Astrocyte (in vitro differentiated cells and primary cell): ENCODE data around the gene UBE2L6. TPM values are rescaled to one million over a fixed set of nuclear protein-coding genes. Genes with fewer than 3 reads are reported as not detected.

Experiments used
- DNase-seq: peaks from one replicate; pipeline ENCODE4 v3.0.0-alpha.2; 2010; ENCODE audit warnings: low read depth
- FAIRE-seq: peaks from 2 replicates; lab custom pipeline; 2011; peaks lifted over from hg19 to GRCh38; lab: Jason Lieb, UNC
- H2AFZ ChIP-seq: 2 replicates; pipeline ENCODE4 v1.6.0; 2012; ENCODE audit warnings: low read depth, low read length, inconsistent platforms
- H3K27ac ChIP-seq: 2 replicates; pipeline ENCODE4 v1.5.1; 2011; ENCODE audit warnings: low read depth, low read length, inconsistent platforms
- H3K27me3 ChIP-seq: 2 replicates; pipeline ENCODE4 v1.6.0; 2011; ENCODE audit warnings: low read length, inconsistent platforms; ENCODE audit not compliant: insufficient read depth
- H3K36me3 ChIP-seq: 2 replicates; pipeline ENCODE4 v1.5.1; 2011; ENCODE audit warnings: low read length, inconsistent platforms; ENCODE audit not compliant: insufficient read depth
- H3K4me1 ChIP-seq: 2 replicates; pipeline ENCODE4 v1.5.1; 2011; ENCODE audit warnings: low read length, inconsistent platforms; ENCODE audit not compliant: insufficient read depth
- H3K4me2 ChIP-seq: 2 replicates; pipeline ENCODE4 v1.6.0; 2012; ENCODE audit warnings: low read length, inconsistent platforms
- H3K4me3 ChIP-seq: 2 replicates; pipeline ENCODE4 v1.5.1; 2011; ENCODE audit warnings: low read depth, mild to moderate bottlenecking, low read length, inconsistent platforms; ENCODE audit not compliant: insufficient read depth
- H3K79me2 ChIP-seq: 2 replicates; pipeline ENCODE4 v1.6.0; 2012; ENCODE audit warnings: mild to moderate bottlenecking, low read length, inconsistent platforms; ENCODE audit not compliant: insufficient read depth
- H3K9ac ChIP-seq: 2 replicates; pipeline ENCODE4 v1.6.0; 2012; ENCODE audit warnings: mild to moderate bottlenecking, low read length, inconsistent platforms
- H3K9me3 ChIP-seq: 2 replicates; pipeline ENCODE4 v1.5.1; 2012; ENCODE audit warnings: low read depth, mild to moderate bottlenecking, low read length, inconsistent platforms; ENCODE audit not compliant: insufficient read depth
- H4K20me1 ChIP-seq: 2 replicates; pipeline ENCODE4 v1.6.0; 2012; ENCODE audit warnings: low read length, inconsistent platforms; ENCODE audit not compliant: insufficient read depth
- H3K27ac Mint-ChIP-seq: one replicate; pipeline ENCODE4 v1.8.0; 2021; ENCODE audit warnings: mild to moderate bottlenecking, mixed read lengths; ENCODE audit not compliant: unreplicated experiment
- H3K27me3 Mint-ChIP-seq: one replicate; pipeline ENCODE4 v1.8.0; 2021; ENCODE audit warnings: low read depth, mixed read lengths; ENCODE audit not compliant: unreplicated experiment
- H3K36me3 Mint-ChIP-seq: one replicate; pipeline ENCODE4 v1.8.0; 2021; ENCODE audit warnings: low read depth, mixed read lengths; ENCODE audit not compliant: unreplicated experiment
- H3K4me1 Mint-ChIP-seq: one replicate; pipeline ENCODE4 v1.8.0; 2021; ENCODE audit warnings: low read depth, mixed read lengths; ENCODE audit not compliant: unreplicated experiment
- H3K4me3 Mint-ChIP-seq: one replicate; pipeline ENCODE4 v1.8.0; 2021; ENCODE audit warnings: mild to moderate bottlenecking, moderate library complexity, mixed read lengths; ENCODE audit not compliant: unreplicated experiment
- H3K9me3 Mint-ChIP-seq: one replicate; pipeline ENCODE4 v1.8.0; 2021; ENCODE audit warnings: mild to moderate bottlenecking, mixed read lengths; ENCODE audit not compliant: unreplicated experiment
- EZH2 ChIP-seq: IDR thresholded peaks from 2 replicates; pipeline ENCODE4 v1.6.1; 2012; ENCODE audit warnings: mild to moderate bottlenecking, low read length, inconsistent platforms; ENCODE audit not compliant: insufficient read depth
- total RNA-seq: library from RNA; stranded (reverse); gene quantifications from 2 replicates; pipeline ENCODE4 v1.2.1, GENCODE V29; 2021
- TF ChIP-seq, protein P1 (sequence below): IDR thresholded peaks from 2 replicates; pipeline ENCODE4 v1.5.1; 2011; ENCODE audit warnings: low read depth, mild to moderate bottlenecking, inconsistent platforms, low read length, moderate library complexity; ENCODE audit not compliant: insufficient read depth

Gene UBE2L6
- total RNA-seq, 1 donor from 2014 or later = 159 TPM

- no peak for DNase-seq
Observed at GRCh38 chr11:57508341-57509170, 58.9 kb downstream of the UBE2L6 start.

DNA sequence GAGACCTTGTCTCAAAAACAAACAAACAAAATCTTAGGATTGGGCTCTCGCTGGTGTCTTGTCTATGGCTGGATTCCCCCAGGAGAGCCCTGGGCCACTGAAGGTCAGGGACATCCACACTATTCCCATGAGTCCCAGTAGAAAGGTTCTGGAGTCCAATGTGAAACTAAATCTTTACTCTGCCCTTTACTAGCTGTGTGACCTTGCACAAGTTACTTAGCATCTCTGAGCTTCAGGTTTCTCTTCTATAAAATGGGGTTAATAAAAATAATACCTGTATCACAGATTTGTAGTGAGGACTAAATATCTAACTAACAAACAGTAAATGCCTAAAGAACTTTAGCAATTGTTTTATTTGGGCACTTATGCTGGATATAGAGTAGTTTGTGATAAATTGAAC is 61.0 kb downstream of the UBE2L6 start:
- Histone ChIP-seq H2AFZ (no peak overlapping the region), H3K4me2 (no peak overlapping the region), H3K36me3 (no peaks in the 10 kb centered on the region), H3K27me3 (no peaks in the 10 kb centered on the region), H3K9ac (no peak overlapping the region), H4K20me1 (no peaks in the 10 kb centered on the region), H3K4me1 (no peaks in the 10 kb centered on the region), H3K27ac (no peak overlapping the region), H3K9me3 (no peaks in the 10 kb centered on the region), H3K4me3 (no peak overlapping the region), H3K79me2 (no peaks in the 10 kb centered on the region)
- H3K36me3 Mint-ChIP-seq = peaks cover 4% of the 10 kb centered on the region
- FAIRE-seq = no peak
- H3K4me3 Mint-ChIP-seq = no peak overlapping the region
- no peak for TF ChIP-seq EZH2
- TF ChIP-seq, protein P1, sequence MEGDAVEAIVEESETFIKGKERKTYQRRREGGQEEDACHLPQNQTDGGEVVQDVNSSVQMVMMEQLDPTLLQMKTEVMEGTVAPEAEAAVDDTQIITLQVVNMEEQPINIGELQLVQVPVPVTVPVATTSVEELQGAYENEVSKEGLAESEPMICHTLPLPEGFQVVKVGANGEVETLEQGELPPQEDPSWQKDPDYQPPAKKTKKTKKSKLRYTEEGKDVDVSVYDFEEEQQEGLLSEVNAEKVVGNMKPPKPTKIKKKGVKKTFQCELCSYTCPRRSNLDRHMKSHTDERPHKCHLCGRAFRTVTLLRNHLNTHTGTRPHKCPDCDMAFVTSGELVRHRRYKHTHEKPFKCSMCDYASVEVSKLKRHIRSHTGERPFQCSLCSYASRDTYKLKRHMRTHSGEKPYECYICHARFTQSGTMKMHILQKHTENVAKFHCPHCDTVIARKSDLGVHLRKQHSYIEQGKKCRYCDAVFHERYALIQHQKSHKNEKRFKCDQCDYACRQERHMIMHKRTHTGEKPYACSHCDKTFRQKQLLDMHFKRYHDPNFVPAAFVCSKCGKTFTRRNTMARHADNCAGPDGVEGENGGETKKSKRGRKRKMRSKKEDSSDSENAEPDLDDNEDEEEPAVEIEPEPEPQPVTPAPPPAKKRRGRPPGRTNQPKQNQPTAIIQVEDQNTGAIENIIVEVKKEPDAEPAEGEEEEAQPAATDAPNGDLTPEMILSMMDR = no peak
- no peaks in the 10 kb centered on the region for H3K9me3 Mint-ChIP-seq
- H3K27ac Mint-ChIP-seq = no peak overlapping the region
- no peaks in the 10 kb centered on the region for H3K4me1 Mint-ChIP-seq
- H3K27me3 Mint-ChIP-seq = peaks cover 9% of the 10 kb centered on the region
- DNase-seq = no peak

More at GRCh38 chr11:57508341-57509170, 58.9 kb downstream of the UBE2L6 start:
- H3K36me3 ChIP-seq = no peaks in the 10 kb centered on the region
- no peaks in the 10 kb centered on the region for H3K4me1 ChIP-seq
- H3K9me3 ChIP-seq = no peaks in the 10 kb centered on the region
- Mint-ChIP-seq H3K27ac (no peak overlapping the region), H3K9me3 (no peaks in the 10 kb centered on the region), H3K27me3 (peaks cover 9% of the 10 kb centered on the region), H3K4me3 (no peak overlapping the region), H3K4me1 (no peaks in the 10 kb centered on the region), H3K36me3 (peaks cover 4% of the 10 kb centered on the region)
- no peak overlapping the region for H2AFZ ChIP-seq
- H3K4me3 ChIP-seq = no peak overlapping the region
- no peaks in the 10 kb centered on the region for H3K79me2 ChIP-seq
- H3K27me3 ChIP-seq = no peaks in the 10 kb centered on the region
- H4K20me1 ChIP-seq = peaks cover 7% of the 10 kb centered on the region
- no peak for FAIRE-seq
- H3K27ac ChIP-seq = no peak overlapping the region
- H3K9ac ChIP-seq = no peak overlapping the region
- H3K4me2 ChIP-seq = no peak overlapping the region
- TF ChIP-seq, protein P1 = no peak
- no peak for TF ChIP-seq EZH2

GRCh38 chr11:57504511-57504910 is 63.0 kb downstream of the UBE2L6 start:
- H3K4me3 ChIP-seq = no peak overlapping the region
- H3K79me2 ChIP-seq = no peaks in the 10 kb centered on the region
- H3K4me1 ChIP-seq = peaks cover 3% of the 10 kb centered on the region
- no peaks in the 10 kb centered on the region for H3K9me3 Mint-ChIP-seq
- FAIRE-seq = no peak
- H2AFZ ChIP-seq = peak overlapping the region; percentile 2
- no peak for DNase-seq
- H3K9me3 ChIP-seq = no peaks in the 10 kb centered on the region
- H3K36me3 Mint-ChIP-seq = peaks cover 6% of the 10 kb centered on the region
- H3K36me3 ChIP-seq = no peaks in the 10 kb centered on the region
- H3K4me2 ChIP-seq = no peak overlapping the region
- H3K9ac ChIP-seq = no peak overlapping the region
- H3K27ac ChIP-seq = no peak overlapping the region
- H3K27ac Mint-ChIP-seq = no peak overlapping the region
- H3K27me3 Mint-ChIP-seq = peaks cover 9% of the 10 kb centered on the region
- H4K20me1 ChIP-seq = no peaks in the 10 kb centered on the region
- no peaks in the 10 kb centered on the region for H3K4me1 Mint-ChIP-seq
- no peak overlapping the region for H3K4me3 Mint-ChIP-seq
- H3K27me3 ChIP-seq = no peaks in the 10 kb centered on the region
- TF ChIP-seq, protein P1 = no peak
- no peak for TF ChIP-seq EZH2
